HEK293 (cell line): ENCODE data around the gene MBOAT2.

Experiments
- CTCF ChIA-PET: fragments of 350-600 bp; formaldehyde crosslinking; extraction: SDS; loops from one replicate; lab custom pipeline; 2021; ENCODE audit warnings: antibody characterized with exemption; lab: Yijun Ruan, JAX
- POLR2A ChIA-PET: fragments of 300-600 bp; formaldehyde crosslinking; extraction: SDS; loops from one replicate; lab custom pipeline; 2020; ENCODE audit warnings: antibody characterized with exemption, inconsistent platforms; lab: Yijun Ruan, JAX
- H3K27ac ChIP-seq: fragments of 200-500 bp; sonication (Bioruptor generic); 2 replicates; pipeline ENCODE4 v1.5.1; 2014; ENCODE audit warnings: low read depth, low read length, control low read depth, inconsistent platforms; ENCODE audit errors: extremely low read depth
- H3K36me3 ChIP-seq, 2 experiments: fragments of 200-500 bp in 1 of 2; sonication (Bioruptor generic) in 1 of 2; 1 replicate in 1 of 2; 2 replicates in 1 of 2; pipeline ENCODE4 v1.5.1; 2014 to 2017; ENCODE audit warnings: inconsistent platforms in 2 of 2, low read length in 2 of 2; ENCODE audit not compliant: control insufficient read depth in 2 of 2, insufficient read depth in 1 of 2
- H3K4me1 ChIP-seq: fragments of 200-500 bp; sonication (Bioruptor generic); 2 replicates; pipeline ENCODE4 v1.5.1; 2014; ENCODE audit warnings: mild to moderate bottlenecking, low read length, inconsistent platforms; ENCODE audit not compliant: control insufficient read depth, insufficient read depth
- H3K4me3 ChIP-seq: 2 replicates; pipeline ENCODE4 v1.5.1; 2011; ENCODE audit warnings: low read depth, mild to moderate bottlenecking, control low read depth, low read length, moderate library complexity
- H3K9me3 ChIP-seq: fragments of 200-500 bp; sonication (Bioruptor generic); 2 replicates; pipeline ENCODE4 v1.5.1; 2014; ENCODE audit warnings: low read depth, low read length, inconsistent platforms; ENCODE audit not compliant: control insufficient read depth, insufficient read depth
- CTCF ChIP-seq: fragments of 450-650 bp; formaldehyde crosslinking; IDR thresholded peaks from 2 replicates; pipeline ENCODE4 v1.5.1; 2016; ENCODE audit warnings: missing biosample characterization, missing genetic modification characterization
- KLF17 ChIP-seq: fragments of 450-650 bp; formaldehyde crosslinking; IDR thresholded peaks from 2 replicates; pipeline ENCODE4 v1.5.1; 2016; ENCODE audit warnings: missing biosample characterization, missing genetic modification characterization
- KLF7 ChIP-seq: fragments of 450-650 bp; formaldehyde crosslinking; IDR thresholded peaks from 2 replicates; pipeline ENCODE4 v1.5.1; 2016; ENCODE audit warnings: missing biosample characterization, missing genetic modification characterization, borderline replicate concordance
- PRDM10 ChIP-seq: fragments of 450-650 bp; formaldehyde crosslinking; IDR thresholded peaks from 2 replicates; pipeline ENCODE4 v1.5.1; 2016; ENCODE audit warnings: missing biosample characterization, missing genetic modification characterization
- PRDM6 ChIP-seq: fragments of 450-650 bp; formaldehyde crosslinking; IDR thresholded peaks from 2 replicates; pipeline ENCODE4 v1.5.1; 2017; ENCODE audit warnings: missing biosample characterization, missing genetic modification characterization
- TSHZ1 ChIP-seq: fragments of 450-650 bp; formaldehyde crosslinking; IDR thresholded peaks from 2 replicates; pipeline ENCODE4 v1.5.1; 2016; ENCODE audit warnings: missing biosample characterization, missing genetic modification characterization, borderline replicate concordance
- ZBTB11 ChIP-seq: fragments of 450-650 bp; formaldehyde crosslinking; conservative IDR thresholded peaks from 2 replicates; pipeline ENCODE4 v1.5.1; 2016; ENCODE audit warnings: low read depth, missing biosample characterization, missing genetic modification characterization
- ZNF26 ChIP-seq: fragments of 450-650 bp; formaldehyde crosslinking; IDR thresholded peaks from 2 replicates; pipeline ENCODE4 v1.5.1; 2016; ENCODE audit warnings: missing biosample characterization, missing genetic modification characterization
- ZNF366 ChIP-seq: fragments of 450-650 bp; formaldehyde crosslinking; conservative IDR thresholded peaks from 2 replicates; pipeline ENCODE4 v1.5.1; 2016; ENCODE audit warnings: missing biosample characterization, missing genetic modification characterization
- ZNF404 ChIP-seq: fragments of 450-650 bp; formaldehyde crosslinking; IDR thresholded peaks from 2 replicates; pipeline ENCODE4 v1.5.1; 2017; ENCODE audit warnings: missing biosample characterization, missing genetic modification characterization
- ZNF670 ChIP-seq: fragments of 450-650 bp; formaldehyde crosslinking; IDR thresholded peaks from 2 replicates; pipeline ENCODE4 v1.5.1; 2016; ENCODE audit warnings: missing biosample characterization, missing genetic modification characterization, low read depth
- ZNF677 ChIP-seq: fragments of 450-650 bp; IDR thresholded peaks from 2 replicates; pipeline ENCODE4 v1.5.0; 2018; ENCODE audit warnings: missing biosample characterization, mild to moderate bottlenecking, missing genetic modification characterization, moderate library complexity
- ZNF692 ChIP-seq: fragments of 450-650 bp; formaldehyde crosslinking; IDR thresholded peaks from 2 replicates; pipeline ENCODE4 v1.5.1; 2016; ENCODE audit warnings: missing biosample characterization, missing genetic modification characterization
- ZNF843 ChIP-seq: fragments of 450-650 bp; formaldehyde crosslinking; IDR thresholded peaks from 2 replicates; pipeline ENCODE4 v1.5.1; 2016; ENCODE audit warnings: missing biosample characterization, missing genetic modification characterization

The MBOAT2 gene

GRCh38 chr2:9004338-9005204 is 1.1 kb upstream of the MBOAT2 start (continued):
- TF ChIP-seq ZNF26 (peak; percentile 90), ZNF366 (no peak), ZNF670 (tag by site-specific recombination) (no peak)
- TF ChIP-seq, all 188 proteins: peak for 7

GRCh38 chr2:9003366-9003615 is 193 bp downstream of the MBOAT2 start:
- H3K4me1 ChIP-seq = peaks cover 21% of the 10 kb centered on the region
- no peaks in the 10 kb centered on the region for H3K36me3 ChIP-seq
- ChIA-PET CTCF (interaction anchor here (0.6 to 0.8 kb wide), 2 partner anchors 134 to 135 kb away, joined by 3 read pairs; no protein-coding TSS in a partner anchor), POLR2A (interaction anchor here (0.6 to 1.4 kb wide), 6 partner anchors 14 to 321 kb away, joined by 3 to 5 read pairs (median 4); partner anchors contain the start of gene ID2)
- H3K27ac ChIP-seq = peak overlapping the region; percentile 80
- peak overlapping the region; percentile 85 for H3K4me3 ChIP-seq
- no peaks in the 10 kb centered on the region for H3K9me3 ChIP-seq
- TF ChIP-seq KLF7 (tag by site-specific recombination) = no peak
- no peak for TF ChIP-seq TSHZ1 (tag by site-specific recombination)
- TF ChIP-seq KLF17 (tag by site-specific recombination) = no peak
- TF ChIP-seq ZNF692 (tag by site-specific recombination) = no peak
- no peak for TF ChIP-seq PRDM10
- no peak for TF ChIP-seq PRDM6 (tag by site-specific recombination)
- TF ChIP-seq CTCF (tag by site-specific recombination) = no peak
- TF ChIP-seq ZNF677 (tag by site-specific recombination) = no peak
- no peak for TF ChIP-seq ZNF843 (tag by site-specific recombination)
- no peak for TF ChIP-seq ZNF404 (tag by site-specific recombination)
- TF ChIP-seq ZBTB11 = no peak
